ENCODE results near the gene SOX4.

- TF ChIP-seq ZBTB33 (IDR thresholded peaks at IDR 0.05; ENCODE audit: extremely low read depth, insufficient replicate concordance, low read length) (no peak), POLR2A (IDR thresholded peaks at IDR 0.05; ENCODE audit: borderline replicate concordance, extremely low read depth, insufficient read depth, insufficient read length) (no peak), CTCF (IDR thresholded peaks at IDR 0.05 in 2 of 3, conservative IDR thresholded peaks at IDR 0.05 in 1 of 3; ENCODE audit: borderline replicate concordance in 1 of 3, insufficient read depth in 1 of 3, low read depth in 2 of 3, low read length in 2 of 3) (no peak), EZH2 (IDR thresholded peaks at IDR 0.05) (no peak), EZH2phosphoT487 (IDR thresholded peaks at IDR 0.05; ENCODE audit: borderline replicate concordance) (no peak), REST (IDR thresholded peaks at IDR 0.05; ENCODE audit: low read depth) (no peak), YY1 (IDR thresholded peaks at IDR 0.05; ENCODE audit: extremely low read depth, insufficient replicate concordance, low read depth, low read length) (no peak)
- TF ChIP-seq, protein P1, sequence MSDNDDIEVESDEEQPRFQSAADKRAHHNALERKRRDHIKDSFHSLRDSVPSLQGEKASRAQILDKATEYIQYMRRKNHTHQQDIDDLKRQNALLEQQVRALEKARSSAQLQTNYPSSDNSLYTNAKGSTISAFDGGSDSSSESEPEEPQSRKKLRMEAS (IDR thresholded peaks at IDR 0.05), result no peak
Observed at GRCh38 chr6:21610341-21610740, 16.8 kb downstream of the SOX4 start.
